GM21360 (cell line): Measurements from ENCODE around the gene GPBP1L1.

Experiments
- ATAC-seq: cut with Tn5 transposase; IDR thresholded peaks from one replicate; pipeline ENCODE4 v1.9.1; 2021; ENCODE audit warnings: mild to moderate bottlenecking, moderate library complexity; ENCODE audit not compliant: unreplicated experiment

GPBP1L1 gene

GRCh38 chr1:45643321-45643720, 43.0 kb downstream of the GPBP1L1 start:
- no peak for ATAC-seq

- ATAC-seq, result no peak
Measured at GRCh38 chr1:45640293-45640692, 46.0 kb downstream of the GPBP1L1 start.

GRCh38 chr1:45635211-45635610, 51.1 kb downstream of the GPBP1L1 start:
- ATAC-seq, result no peak

DNA sequence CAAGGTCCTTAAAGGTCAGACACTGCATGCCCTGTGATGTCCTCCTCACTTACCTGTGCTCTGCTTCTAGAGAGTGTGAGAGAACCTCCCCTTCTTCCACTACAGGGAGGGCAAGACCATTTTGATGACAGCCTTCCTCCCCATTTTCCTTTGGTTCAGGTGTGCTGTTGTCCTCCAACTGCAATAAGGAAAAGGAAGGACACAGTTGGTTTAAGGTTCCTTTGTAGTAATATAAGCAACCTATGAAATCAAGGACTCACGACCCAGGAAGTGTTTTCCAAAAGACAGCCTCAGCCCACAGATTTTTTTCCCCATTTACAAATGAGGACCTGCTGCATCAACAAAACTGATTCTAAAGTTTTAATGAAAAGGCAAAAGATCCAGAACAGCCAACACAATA, 55.9 kb downstream of the GPBP1L1 start:
- no peak for ATAC-seq

- no peak for ATAC-seq
Measured at GRCh38 chr1:45629035-45629434, 57.3 kb downstream of the GPBP1L1 start.

DNA sequence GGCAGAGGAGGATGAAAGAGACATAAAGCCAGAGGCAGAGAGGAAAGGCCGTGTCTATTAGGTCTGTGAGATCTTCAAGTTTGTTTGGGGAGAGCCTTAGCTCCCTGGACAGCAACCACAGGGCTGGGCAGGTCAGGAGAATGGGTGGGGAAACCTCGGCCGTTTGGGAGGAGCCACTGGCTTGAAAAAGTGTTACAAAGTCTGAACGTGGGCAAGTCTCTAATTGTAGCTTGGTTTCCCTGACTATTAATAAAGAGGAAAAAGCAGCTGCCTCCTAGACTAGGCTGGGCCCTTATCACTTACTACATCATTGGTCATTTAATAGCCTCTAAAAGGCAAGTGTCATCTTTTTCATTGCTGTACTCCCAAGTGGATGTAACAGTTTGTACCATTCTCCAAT, 62.4 kb downstream of the GPBP1L1 start, which contains the start of gene CCDC17:
Gene CCDC17 (minus strand): TSS at position 83 of the 400 bp plus-strand sequence. CDS start 145 bp downstream, outside the sequence.
- no peak for ATAC-seq

- ATAC-seq, result no peak
Measured at GRCh38 chr1:45622524-45623394, 63.6 kb downstream of the GPBP1L1 start.

- no peak for ATAC-seq
Measured at GRCh38 chr1:45621895-45622523, 64.3 kb downstream of the GPBP1L1 start.

DNA sequence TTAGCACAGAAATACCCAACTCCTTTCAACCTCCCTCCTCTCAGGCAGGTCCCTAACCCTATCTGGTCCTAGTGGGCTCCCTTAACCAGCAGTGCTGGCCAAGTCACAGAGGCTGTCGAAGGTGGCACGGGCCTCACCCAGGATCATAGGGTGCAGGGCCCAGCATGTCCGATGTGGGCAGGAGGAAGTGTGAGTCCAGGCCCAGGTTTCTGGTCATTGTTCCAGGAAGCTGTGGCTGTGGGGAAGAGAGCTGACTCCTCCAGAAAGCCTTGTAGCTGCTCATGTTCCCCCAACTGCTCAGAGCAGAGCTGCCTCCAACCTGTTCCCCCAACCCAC, 64.9 kb downstream of the GPBP1L1 start:
- ATAC-seq, result no peak

- ATAC-seq, result no peak
Measured at GRCh38 chr1:45620588-45621500, 65.5 kb downstream of the GPBP1L1 start.

DNA sequence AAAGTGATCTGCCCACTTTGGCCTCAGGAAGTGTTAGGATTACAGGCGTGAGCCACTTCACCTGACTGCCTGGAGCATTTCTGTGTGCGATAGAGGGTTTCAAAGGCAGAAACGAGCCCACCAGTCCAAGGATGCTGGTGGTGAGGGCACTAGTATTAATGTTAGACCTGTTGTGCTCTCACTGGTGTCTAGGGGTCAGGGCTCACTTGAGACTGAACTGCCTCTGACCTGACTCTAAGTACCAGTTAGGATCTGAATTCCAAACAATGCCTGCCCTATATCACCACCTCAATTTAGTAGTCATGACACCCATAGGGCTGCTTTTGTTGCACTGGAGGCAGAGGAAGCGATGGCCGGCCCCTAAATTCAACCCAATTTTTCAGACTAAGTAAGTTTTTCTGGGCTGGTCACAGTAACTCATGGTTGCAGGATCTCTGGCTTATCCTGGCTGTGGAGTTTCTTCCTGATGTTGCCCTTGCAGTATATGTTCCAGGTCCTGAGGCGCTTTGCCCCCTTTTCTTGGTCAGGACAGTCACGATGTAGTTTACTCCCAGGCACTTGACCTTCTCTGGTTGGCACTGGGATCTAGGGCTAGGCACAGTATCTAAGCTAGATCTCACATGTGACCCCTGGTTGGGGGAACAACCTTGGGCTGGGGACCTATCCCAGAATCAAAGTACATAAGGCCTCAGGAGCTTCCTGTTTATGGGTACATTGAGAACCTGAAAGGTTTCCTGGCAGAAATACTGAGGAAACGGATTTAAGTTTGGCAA, 67.0 kb downstream of the GPBP1L1 start:
- ATAC-seq, result no peak

DNA sequence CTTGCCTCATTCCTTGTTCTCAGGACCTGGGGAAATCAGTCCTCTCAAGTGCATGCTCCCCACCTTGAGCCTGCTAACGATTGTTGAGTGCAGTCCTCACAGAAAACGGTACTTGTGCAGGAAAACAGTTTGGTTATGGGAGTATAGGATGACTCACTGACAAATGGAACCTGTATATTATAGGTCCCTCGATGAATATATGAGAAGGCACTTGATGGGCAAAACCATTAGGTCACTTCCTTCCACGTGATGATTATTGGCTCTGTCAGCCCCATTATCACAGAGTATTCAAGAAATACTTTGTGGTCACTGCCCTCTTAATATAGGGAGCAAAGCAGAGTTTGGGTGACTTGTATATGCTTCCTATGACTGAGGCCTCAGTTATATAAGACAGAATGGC, 68.7 kb downstream of the GPBP1L1 start:
- ATAC-seq, result no peak

DNA sequence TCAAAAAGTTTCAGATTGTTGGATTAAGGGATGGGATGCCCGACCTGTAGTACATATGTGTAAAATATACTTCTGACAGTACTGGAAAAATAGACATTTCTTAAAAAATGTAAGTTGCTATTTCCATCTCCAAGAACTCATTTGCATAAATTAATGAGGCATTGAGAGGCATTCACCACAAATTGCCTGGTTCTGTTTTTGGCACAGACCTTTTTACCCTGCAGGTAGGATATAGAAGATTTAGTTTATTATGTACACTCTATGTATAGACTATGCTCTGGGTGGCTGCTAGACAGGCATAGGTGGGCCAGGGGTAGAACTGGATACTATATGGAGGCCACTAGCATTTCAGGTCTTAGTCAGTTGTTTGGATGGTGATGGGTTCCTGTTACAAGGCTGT, 70.4 kb downstream of the GPBP1L1 start:
- ATAC-seq, result no peak

DNA sequence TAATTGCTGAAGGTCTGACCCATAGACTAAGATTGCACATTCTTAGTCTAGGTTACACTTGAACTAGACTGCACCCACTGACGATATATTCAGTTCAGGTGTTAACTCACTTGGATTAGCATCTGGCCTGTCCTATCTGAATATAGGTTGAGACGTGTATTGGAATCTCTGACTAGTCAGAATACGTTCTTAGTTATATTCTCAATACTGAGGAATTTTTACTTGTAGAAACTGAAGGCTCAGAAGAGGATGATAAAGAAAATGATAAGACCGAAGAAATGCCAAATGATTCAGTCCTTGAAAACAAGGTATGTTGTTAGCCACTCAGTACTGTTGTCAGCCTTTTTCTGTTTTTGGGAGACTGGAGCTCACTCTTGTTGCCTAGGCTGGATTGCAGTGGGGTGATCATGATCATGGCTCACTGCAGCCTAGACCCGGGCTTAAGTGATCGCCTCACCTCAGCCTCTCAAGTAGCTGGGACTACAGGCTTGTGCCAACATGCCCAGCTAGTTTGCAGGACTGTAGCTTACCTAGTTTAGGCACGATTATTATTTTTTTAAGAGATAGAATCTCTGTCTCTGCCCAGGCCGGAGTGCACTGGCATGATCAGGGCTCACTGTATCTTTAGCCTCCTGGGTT, 73.3 kb downstream of the GPBP1L1 start:
- ATAC-seq, result no peak

DNA sequence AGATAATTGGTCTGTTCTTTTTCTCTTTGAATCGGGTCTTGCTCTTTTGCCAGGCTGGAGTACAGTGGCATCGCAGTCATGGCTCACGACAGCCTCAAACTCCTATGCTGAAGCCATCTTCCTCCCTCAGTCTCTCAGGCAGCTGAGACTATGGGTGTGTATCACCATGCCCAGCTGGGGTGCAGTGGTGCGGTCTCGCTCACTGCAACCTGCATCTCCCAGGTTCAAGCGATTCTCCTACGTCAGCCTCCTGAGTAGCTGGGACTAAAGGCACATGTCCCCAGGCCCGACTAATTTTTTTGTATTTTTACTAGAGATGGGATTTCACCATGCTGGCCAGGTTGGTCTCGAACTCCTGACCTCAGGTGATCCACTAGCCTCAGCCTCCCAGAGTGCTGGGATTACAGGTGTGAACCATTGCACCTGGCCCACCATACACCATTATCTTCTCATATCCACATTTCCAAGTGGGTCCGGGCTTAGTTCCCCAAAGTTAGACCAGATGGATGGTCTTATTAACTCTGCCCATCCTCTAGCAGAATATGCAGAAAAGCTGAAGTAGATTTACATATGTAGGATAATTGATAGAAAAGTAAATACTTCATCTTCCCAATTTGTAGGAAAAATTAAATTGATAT, 75.6 kb downstream of the GPBP1L1 start:
- ATAC-seq, result no peak

DNA sequence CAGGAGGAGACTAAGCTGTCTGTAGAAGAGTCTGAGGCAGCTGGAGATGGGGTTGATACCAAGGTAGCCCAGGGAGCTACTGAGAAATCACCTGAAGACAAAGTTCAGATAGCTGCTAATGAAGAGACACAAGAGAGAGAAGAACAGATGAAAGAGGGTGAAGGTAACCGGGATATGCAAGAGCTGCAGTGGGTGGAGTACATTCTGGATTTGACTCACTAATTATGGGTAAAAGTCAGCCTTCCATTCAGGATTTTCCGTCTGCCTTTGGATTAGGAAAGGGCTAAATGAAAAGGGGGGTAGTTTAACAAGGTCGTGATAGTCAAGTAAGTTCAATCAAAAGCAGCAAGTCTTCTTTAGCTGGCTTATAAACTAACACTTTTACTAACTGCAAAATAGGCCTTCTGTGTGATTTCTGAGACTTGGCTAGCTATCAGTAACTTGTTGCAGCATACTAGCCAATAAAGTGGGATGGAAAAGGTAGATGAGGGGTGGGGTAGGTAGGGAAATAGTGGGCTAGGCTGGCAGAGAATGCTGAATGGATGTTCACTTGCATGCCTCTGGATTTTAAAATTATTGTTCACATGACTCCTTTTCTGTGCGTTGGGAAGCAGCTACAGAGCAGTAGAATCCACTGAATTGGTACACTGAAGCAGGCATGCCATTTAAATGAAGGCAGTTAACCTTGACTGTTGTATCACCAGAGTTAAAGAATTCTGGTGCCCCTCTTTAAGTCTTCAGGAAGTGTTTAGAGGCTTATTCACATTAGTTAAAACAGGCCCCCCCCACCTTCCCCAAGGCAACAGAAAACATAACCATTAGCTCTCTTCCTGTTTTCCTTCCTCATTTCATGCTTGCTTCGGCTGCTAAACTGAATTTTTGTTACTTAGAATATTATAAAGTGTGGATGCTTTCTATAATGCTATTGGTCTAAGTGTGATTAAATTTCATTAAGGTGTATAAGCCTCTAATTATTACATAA, 77.9 kb downstream of the GPBP1L1 start:
- no peak for ATAC-seq

- ATAC-seq, result no peak
Measured at GRCh38 chr1:45607404-45608074, 78.8 kb downstream of the GPBP1L1 start.

- no peak for ATAC-seq
Measured at GRCh38 chr1:45604239-45604638, 82.1 kb downstream of the GPBP1L1 start.
